A549 (cell line): ENCODE measurements around the gene ARMC6. TPM values are rescaled to one million over a fixed set of nuclear protein-coding genes. Genes with fewer than 3 reads are reported as not detected.

ENCODE experiments used
- ATAC-seq, 2 experiments: fragments of 200-7000 bp in 1 of 2; fragments of >200 bp in 1 of 2; cut with Nextera tagmentation in 1 of 2; cut with Tn5 transposase in 1 of 2; 3 replicates each; pipeline versions ENCODE4 v1.8.0 to v1.9.1; 2018 to 2020; ENCODE audit warnings: mild to moderate bottlenecking in 1 of 2, moderate library complexity in 1 of 2
- CTCF ChIA-PET: fragments of 300-600 bp; sonication (Branson Sonifier 250); formaldehyde crosslinking; extraction: SDS; loops from one replicate; lab custom pipeline; 2021; ENCODE audit warnings: antibody characterized with exemption, inconsistent platforms; lab: Yijun Ruan, JAX
- POLR2A ChIA-PET: fragments of 350-600 bp; formaldehyde crosslinking; extraction: SDS; loops from one replicate; lab custom pipeline; 2021; ENCODE audit warnings: antibody characterized with exemption, inconsistent platforms; lab: Yijun Ruan, JAX
- DNase-seq, 2 experiments: peaks; one replicate each; pipeline versions ENCODE4 v3.0.0 to v3.0.0-alpha.2; 2011 to 2016; ENCODE audit warnings: low read depth in 1 of 2, low spot score in 1 of 2
- FAIRE-seq: peaks from 2 replicates; lab custom pipeline; 2011; peaks lifted over from hg19 to GRCh38; lab: Jason Lieb, UNC
- H3K27ac ChIP-seq, 2 experiments: fragments of >200 bp; sonication (Bioruptor Twin); formaldehyde crosslinking; 3 replicates each; pipeline ENCODE4 v1.5.1; 2016 to 2017
- H3K4me1 ChIP-seq: fragments of >200 bp; sonication (Bioruptor Twin); formaldehyde crosslinking; 3 replicates; pipeline ENCODE4 v1.6.1; 2016
- H3K4me2 ChIP-seq: fragments of >200 bp; sonication (Bioruptor Twin); formaldehyde crosslinking; 3 replicates; pipeline ENCODE4 v1.6.1; 2016
- H3K4me3 ChIP-seq: fragments of >200 bp; sonication (Bioruptor Twin); formaldehyde crosslinking; 3 replicates; pipeline ENCODE4 v1.5.1; 2016
- H3K9me3 ChIP-seq: fragments of >200 bp; sonication (Bioruptor Twin); formaldehyde crosslinking; 3 replicates; pipeline ENCODE4 v1.6.1; 2016
- CBX2 ChIP-seq: fragments of 200-600 bp; sonication (generic); IDR thresholded peaks from 2 replicates; pipeline ENCODE4 v1.6.1; 2016; ENCODE audit warnings: low read depth, mild to moderate bottlenecking, borderline replicate concordance
- CHD4 ChIP-seq: fragments of 200-600 bp; sonication (generic); IDR thresholded peaks from 2 replicates; pipeline ENCODE4 v1.6.1; 2016; ENCODE audit warnings: antibody characterized with exemption, mild to moderate bottlenecking, borderline replicate concordance
- EHMT2 ChIP-seq: fragments of 200-600 bp; sonication (generic); IDR thresholded peaks from 2 replicates; pipeline ENCODE4 v1.6.1; 2016; ENCODE audit warnings: antibody characterized with exemption, low read depth, mild to moderate bottlenecking, moderate library complexity
- EP300 ChIP-seq, 2 experiments: fragments of >200 bp; sonication (Bioruptor Twin); formaldehyde crosslinking; IDR thresholded peaks; 2 replicates in 1 of 2; 3 replicates in 1 of 2; pipeline ENCODE4 v1.6.1; 2016 to 2017
- ESRRA ChIP-seq: fragments of 150-350 bp; IDR thresholded peaks from 2 replicates; pipeline ENCODE4 v1.6.1; 2014; ENCODE audit warnings: mild to moderate bottlenecking, low read length, borderline replicate concordance
- FOSL2 ChIP-seq, 2 experiments: fragments of 450-650 bp in 1 of 2; fragments of >200 bp in 1 of 2; sonication (Bioruptor Twin) in 1 of 2; formaldehyde crosslinking; IDR thresholded peaks; 2 replicates each; pipeline versions ENCODE4 v1.5.0 to v1.6.1; 2016 to 2020; ENCODE audit warnings: mild to moderate bottlenecking in 1 of 2, moderate library complexity in 1 of 2
- HEYL ChIP-seq: fragments of 250-450 bp; sonication (Bioruptor Pico); IDR thresholded peaks from 2 replicates; pipeline ENCODE4 v1.8.0; 2021; ENCODE audit warnings: mild to moderate bottlenecking, moderate library complexity
- HOXA7 ChIP-seq: fragments of 250-450 bp; sonication (Bioruptor Pico); IDR thresholded peaks from 2 replicates; pipeline ENCODE4 v1.5.0; 2020; ENCODE audit warnings: mild to moderate bottlenecking, moderate library complexity
- HOXB13 ChIP-seq: fragments of 250-450 bp; sonication (Bioruptor Pico); IDR thresholded peaks from 2 replicates; pipeline ENCODE4 v1.5.0; 2020; ENCODE audit warnings: low read depth, mild to moderate bottlenecking, moderate library complexity
- HOXB5 ChIP-seq: fragments of 250-450 bp; sonication (Bioruptor Pico); IDR thresholded peaks from 2 replicates; pipeline ENCODE4 v1.5.0; 2020; ENCODE audit warnings: mild to moderate bottlenecking, moderate library complexity
- JUNB ChIP-seq: fragments of >200 bp; sonication (Bioruptor Twin); formaldehyde crosslinking; IDR thresholded peaks from 2 replicates; pipeline ENCODE4 v1.6.1; 2016
- KDM1A ChIP-seq: fragments of 200-600 bp; sonication (generic); IDR thresholded peaks from 2 replicates; pipeline ENCODE4 v1.6.1; 2016; ENCODE audit warnings: low read depth, mild to moderate bottlenecking
- KDM5A ChIP-seq: fragments of 200-600 bp; sonication (generic); IDR thresholded peaks from 2 replicates; pipeline ENCODE4 v1.6.1; 2016; ENCODE audit warnings: antibody characterized with exemption, mild to moderate bottlenecking
- MAFK ChIP-seq: fragments of 450-650 bp; IDR thresholded peaks from 2 replicates; pipeline ENCODE4 v1.6.1; 2014; ENCODE audit not compliant: partially characterized antibody
- MYC ChIP-seq: IDR thresholded peaks from 2 replicates; pipeline ENCODE4 v1.6.1; 2012; ENCODE audit warnings: mild to moderate bottlenecking, inconsistent platforms, low read length, improper control_type of control experiment, borderline replicate concordance
- NR3C1 ChIP-seq: fragments of >200 bp; sonication (Bioruptor Twin); formaldehyde crosslinking; IDR thresholded peaks from 3 replicates; pipeline ENCODE4 v1.6.1; 2017
- POLR2A ChIP-seq: IDR thresholded peaks from 2 replicates; pipeline ENCODE4 v1.6.1; 2012; ENCODE audit warnings: mild to moderate bottlenecking, low read length
- POLR2AphosphoS2 ChIP-seq: conservative IDR thresholded peaks from 2 replicates; pipeline ENCODE4 v1.6.1; 2012; ENCODE audit warnings: low read length, improper control_type of control experiment, inconsistent platforms
- SMC3 ChIP-seq: fragments of >200 bp; sonication (Bioruptor Twin); formaldehyde crosslinking; IDR thresholded peaks from 3 replicates; pipeline ENCODE4 v1.6.1; 2018; ENCODE audit warnings: inconsistent platforms
- TFCP2L1 ChIP-seq: fragments of 250-450 bp; sonication (Bioruptor Pico); IDR thresholded peaks from 2 replicates; pipeline ENCODE4 v1.5.0; 2021; ENCODE audit warnings: mild to moderate bottlenecking
- ZNF302 ChIP-seq: fragments of 250-450 bp; sonication (Bioruptor Pico); IDR thresholded peaks from 2 replicates; pipeline ENCODE4 v1.9.0; 2021; ENCODE audit warnings: inconsistent platforms, mild to moderate bottlenecking, moderate library complexity
- ZSCAN20 ChIP-seq: fragments of 250-450 bp; sonication (Bioruptor Pico); IDR thresholded peaks from 2 replicates; pipeline ENCODE4 v1.8.0; 2022; ENCODE audit warnings: mild to moderate bottlenecking, moderate library complexity
- WGBS: methylation state at CpG from one replicate; pipeline ENCODE4 v1.1.6; 2017; ENCODE audit errors: missing lambda C conversion rate; 5-methylcytosine and 5-hydroxymethylcytosine counted together
- polyA plus RNA-seq, 4 experiments: library from polyadenylated mRNA; depleted of rRNA in 3 of 4; stranded (reverse); fragments of >200 nt; fragmentation: RNase III in 1 of 4; extraction: RNeasy Plus Mini Kit Qiagen cat#74134 plus additional on column Dnase treatment in 1 of 4; gene quantifications; 2 replicates in 3 of 4; 3 replicates in 1 of 4; pipeline ENCODE4 v1.2.3, GENCODE V29; 2011 to 2017
- TF ChIP-seq, protein P1 (sequence below): IDR thresholded peaks from 2 replicates; pipeline ENCODE4 v1.6.1; 2012
- TF ChIP-seq, protein P2 (sequence below): fragments of 150-350 bp; IDR thresholded peaks from 2 replicates; pipeline ENCODE4 v1.6.1; 2014; ENCODE audit warnings: low read depth, mild to moderate bottlenecking, low read length
- TF ChIP-seq, protein P3 (sequence below): IDR thresholded peaks from 2 replicates; pipeline ENCODE4 v1.6.1; 2012
- TF ChIP-seq, protein P4 (sequence below): fragments of 450-650 bp; IDR thresholded peaks from 2 replicates; pipeline ENCODE4 v1.6.1; 2014; ENCODE audit warnings: antibody characterized with exemption

Gene ARMC6
- polyA plus RNA-seq, 2 of the 4 experiments (the other 2 are of a cell fraction) = 18.2 to 27.6 TPM

DNA sequence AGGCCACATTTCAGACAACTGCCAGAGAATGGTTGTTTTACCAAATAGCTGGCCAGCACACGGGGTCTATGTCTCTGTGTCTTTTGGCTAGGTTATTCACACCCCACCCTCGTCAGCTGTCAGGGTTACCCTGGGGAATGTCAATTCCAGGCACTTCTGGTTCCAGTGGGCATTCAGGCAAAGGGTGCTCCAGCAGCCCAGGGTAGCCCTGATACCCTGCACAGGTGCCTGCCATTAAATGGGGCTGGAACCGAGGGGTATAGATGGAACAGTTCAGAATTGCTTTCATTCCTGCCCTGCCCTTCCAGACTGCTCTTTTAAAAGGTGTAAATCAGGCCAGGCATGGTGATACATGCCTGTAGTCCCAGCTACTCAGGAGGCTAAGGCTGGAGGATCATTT lies 49.2 kb upstream of the ARMC6 start:
- no peak for DNase-seq
- H3K27ac ChIP-seq = no peak overlapping the region
- no peak overlapping the region for H3K4me2 ChIP-seq
- no peaks in the 10 kb centered on the region for H3K4me1 ChIP-seq
- no peak overlapping the region for H3K4me3 ChIP-seq
- CTCF ChIA-PET = interaction anchor here (1.1 to 5.5 kb wide), 4 partner anchors 11 to 90 kb away, joined by 3 to 46 read pairs (median 5); partner anchors contain the start of gene CERS1
- WGBS = 39% methylated on average over 3 of the region's 3 CpGs
- POLR2A ChIA-PET = no interaction called here
- TF ChIP-seq KDM5A = no peak
- TF ChIP-seq CHD4 = no peak
- TF ChIP-seq ZSCAN20 (CRISPR knock-in tag) = no peak
- TF ChIP-seq, protein P1, sequence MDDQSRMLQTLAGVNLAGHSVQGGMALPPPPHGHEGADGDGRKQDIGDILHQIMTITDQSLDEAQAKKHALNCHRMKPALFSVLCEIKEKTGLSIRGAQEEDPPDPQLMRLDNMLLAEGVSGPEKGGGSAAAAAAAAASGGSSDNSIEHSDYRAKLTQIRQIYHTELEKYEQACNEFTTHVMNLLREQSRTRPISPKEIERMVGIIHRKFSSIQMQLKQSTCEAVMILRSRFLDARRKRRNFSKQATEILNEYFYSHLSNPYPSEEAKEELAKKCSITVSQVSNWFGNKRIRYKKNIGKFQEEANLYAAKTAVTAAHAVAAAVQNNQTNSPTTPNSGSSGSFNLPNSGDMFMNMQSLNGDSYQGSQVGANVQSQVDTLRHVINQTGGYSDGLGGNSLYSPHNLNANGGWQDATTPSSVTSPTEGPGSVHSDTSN = no peak
- no peak for TF ChIP-seq MYC
- TF ChIP-seq HOXB13 (CRISPR knock-in tag) = no peak
- TF ChIP-seq FOSL2 (IDR thresholded peaks at IDR 0.05) = no peak
- TF ChIP-seq FOSL2 (CRISPR knock-in tag; IDR thresholded peaks at IDR 0.05) = no peak
- TF ChIP-seq, all 56 proteins: peak for 0
- FAIRE-seq = no peak
- ATAC-seq = no peak
- no peaks in the 10 kb centered on the region for H3K9me3 ChIP-seq

DNA sequence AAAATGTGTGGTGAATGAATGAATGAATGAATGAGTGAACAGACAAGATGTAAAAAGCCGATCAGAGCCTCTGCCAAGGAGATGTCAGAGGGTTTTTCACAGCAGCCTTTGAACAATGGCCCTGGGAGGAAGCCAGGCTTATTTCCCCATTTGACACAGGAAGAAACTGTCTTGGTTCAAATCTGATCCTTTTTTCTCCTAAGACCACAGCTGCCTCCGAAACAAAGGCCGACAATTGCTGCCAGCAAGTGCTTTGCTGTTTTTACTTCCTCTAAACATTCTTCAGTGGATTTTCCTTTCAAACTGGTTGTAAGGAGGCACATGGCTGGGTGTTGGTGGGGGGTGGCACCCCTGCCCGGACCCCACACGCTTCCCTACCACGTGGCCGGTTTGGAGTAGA lies 48.1 kb upstream of the ARMC6 start:
- no peak overlapping the region for H3K4me3 ChIP-seq
- no peak for TF ChIP-seq TFCP2L1 (CRISPR knock-in tag)
- no peak for TF ChIP-seq SMC3
- TF ChIP-seq, protein P2, sequence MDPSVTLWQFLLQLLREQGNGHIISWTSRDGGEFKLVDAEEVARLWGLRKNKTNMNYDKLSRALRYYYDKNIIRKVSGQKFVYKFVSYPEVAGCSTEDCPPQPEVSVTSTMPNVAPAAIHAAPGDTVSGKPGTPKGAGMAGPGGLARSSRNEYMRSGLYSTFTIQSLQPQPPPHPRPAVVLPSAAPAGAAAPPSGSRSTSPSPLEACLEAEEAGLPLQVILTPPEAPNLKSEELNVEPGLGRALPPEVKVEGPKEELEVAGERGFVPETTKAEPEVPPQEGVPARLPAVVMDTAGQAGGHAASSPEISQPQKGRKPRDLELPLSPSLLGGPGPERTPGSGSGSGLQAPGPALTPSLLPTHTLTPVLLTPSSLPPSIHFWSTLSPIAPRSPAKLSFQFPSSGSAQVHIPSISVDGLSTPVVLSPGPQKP = no peak
- TF ChIP-seq ESRRA = no peak
- no peak for TF ChIP-seq KDM1A
- TF ChIP-seq NR3C1 = no peak
- ChIA-PET CTCF (interaction anchor here (0.6 to 5.5 kb wide), 9 partner anchors 10 to 91 kb away, joined by 3 to 46 read pairs (median 5); partner anchors contain the start of genes CERS1, COPE and DDX49), POLR2A (no interaction called here)
- H3K9me3 ChIP-seq = no peaks in the 10 kb centered on the region
- no peak overlapping the region for H3K4me2 ChIP-seq
- H3K4me1 ChIP-seq = no peaks in the 10 kb centered on the region
- FAIRE-seq = no peak
- 88% methylated on average over 7 of the region's 7 CpGs for WGBS
- ATAC-seq = no peak
- H3K27ac ChIP-seq = no peak overlapping the region
- DNase-seq = no peak

DNA sequence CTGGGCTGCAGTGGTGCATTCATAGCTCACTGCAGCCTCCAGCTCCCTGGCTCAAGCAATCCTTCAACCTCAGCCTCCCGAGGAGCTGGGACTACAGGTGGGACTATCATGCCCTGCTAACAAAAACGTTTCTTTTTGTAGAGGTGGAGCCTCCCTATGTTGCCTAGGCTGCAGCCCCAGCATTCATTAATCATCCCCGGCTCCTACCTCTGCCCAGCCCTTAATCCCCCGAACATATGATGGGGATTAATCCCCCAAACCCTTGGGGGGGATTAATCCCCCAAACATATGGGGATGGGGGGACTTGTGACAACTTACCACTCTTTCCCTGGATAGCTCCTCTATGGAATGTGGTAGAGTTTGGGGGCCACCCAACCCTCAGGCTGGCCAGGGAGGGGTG lies 45.9 kb upstream of the ARMC6 start:
- no peak for ATAC-seq
- CTCF ChIA-PET = interaction anchor here (0.5 to 5.5 kb wide), 30 partner anchors 11 to 537 kb away, joined by 3 to 46 read pairs (median 6); partner anchors contain the start of genes CERS1, COPE, DDX49 and HOMER3
- no peak for FAIRE-seq
- POLR2A ChIA-PET = interaction anchor here (1.3 kb wide), 1 partner anchor 68 kb away, joined by 5 read pairs; the partner anchor contains the start of genes COPE and DDX49
- TF ChIP-seq HOXB5 (CRISPR knock-in tag) (no peak), ZNF302 (CRISPR knock-in tag) (no peak), CBX2 (no peak), JUNB (no peak), KDM5A (no peak), HOXA7 (CRISPR knock-in tag) (no peak), ESRRA (no peak), EP300 (IDR thresholded peaks at IDR 0.05) (no peak), POLR2A (no peak), TFCP2L1 (CRISPR knock-in tag) (no peak), POLR2AphosphoS2 (no peak), MAFK (no peak), KDM1A (no peak), EHMT2 (no peak), HEYL (CRISPR knock-in tag) (no peak)
- TF ChIP-seq, protein P3, sequence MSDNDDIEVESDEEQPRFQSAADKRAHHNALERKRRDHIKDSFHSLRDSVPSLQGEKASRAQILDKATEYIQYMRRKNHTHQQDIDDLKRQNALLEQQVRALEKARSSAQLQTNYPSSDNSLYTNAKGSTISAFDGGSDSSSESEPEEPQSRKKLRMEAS = no peak
- TF ChIP-seq, protein P4, sequence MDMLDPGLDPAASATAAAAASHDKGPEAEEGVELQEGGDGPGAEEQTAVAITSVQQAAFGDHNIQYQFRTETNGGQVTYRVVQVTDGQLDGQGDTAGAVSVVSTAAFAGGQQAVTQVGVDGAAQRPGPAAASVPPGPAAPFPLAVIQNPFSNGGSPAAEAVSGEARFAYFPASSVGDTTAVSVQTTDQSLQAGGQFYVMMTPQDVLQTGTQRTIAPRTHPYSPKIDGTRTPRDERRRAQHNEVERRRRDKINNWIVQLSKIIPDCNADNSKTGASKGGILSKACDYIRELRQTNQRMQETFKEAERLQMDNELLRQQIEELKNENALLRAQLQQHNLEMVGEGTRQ = no peak
- TF ChIP-seq, protein P2 = no peak
- WGBS = 56% methylated on average over 3 of the region's 4 CpGs
- Histone ChIP-seq H3K4me1 (no peaks in the 10 kb centered on the region), H3K9me3 (no peaks in the 10 kb centered on the region), H3K4me2 (no peak overlapping the region), H3K27ac (no peak overlapping the region), H3K4me3 (no peak overlapping the region)
- no peak for DNase-seq
